SU-DHL-6 (cell line): ENCODE results near the gene RECK.
A peak's percentile ranks its signal among the peaks of the same experiment; 100 is the strongest.

ENCODE experiments used
- H2AFZ ChIP-seq: fragments of 200-600 bp; sonication (generic); 2 replicates; pipeline ENCODE4 v1.6.1; 2014; ENCODE audit warnings: low read depth, mild to moderate bottlenecking, moderate library complexity, mixed read lengths, antibody characterized with exemption, low read length; ENCODE audit not compliant: severe bottlenecking
- H3F3A ChIP-seq: fragments of 200-600 bp; shearing (Covaris generic); 2 replicates; pipeline ENCODE4 v1.6.0; 2016; ENCODE audit warnings: antibody characterized with exemption, mild to moderate bottlenecking; ENCODE audit not compliant: insufficient read depth
- H3K27ac ChIP-seq: fragments of 200-600 bp; sonication (generic); 2 replicates; pipeline ENCODE4 v1.5.1; 2016; ENCODE audit warnings: low read depth, mild to moderate bottlenecking, low read length, moderate library complexity, mixed read lengths
- H3K27me3 ChIP-seq: fragments of 200-600 bp; sonication (generic), shearing (Covaris generic); 2 replicates; pipeline ENCODE4 v1.6.0; 2014; ENCODE audit warnings: mild to moderate bottlenecking, low read length
- H3K36me3 ChIP-seq: fragments of 200-600 bp; sonication (generic); 2 replicates; pipeline ENCODE4 v1.6.1; 2014; ENCODE audit warnings: mild to moderate bottlenecking, low read length, mixed read lengths
- H3K4me2 ChIP-seq: fragments of 300-600, 200-600 bp; shearing (Covaris generic), sonication (generic); 2 replicates; pipeline ENCODE4 v1.6.0; 2014; ENCODE audit warnings: low read length, low read depth, mild to moderate bottlenecking; ENCODE audit not compliant: poor library complexity, severe bottlenecking
- H3K4me3 ChIP-seq: fragments of 200-600 bp; sonication (generic); 2 replicates; pipeline ENCODE4 v1.5.1; 2014; ENCODE audit warnings: antibody characterized with exemption, low read length, mild to moderate bottlenecking, mixed read lengths; ENCODE audit not compliant: insufficient read depth, poor library complexity, severe bottlenecking
- H3K79me2 ChIP-seq: fragments of 200-600 bp; sonication (generic); 2 replicates; pipeline ENCODE4 v1.6.1; 2014; ENCODE audit warnings: mild to moderate bottlenecking, low read length, moderate library complexity; ENCODE audit not compliant: insufficient read depth
- H3K9ac ChIP-seq: fragments of 200-600 bp; sonication (generic); 2 replicates; pipeline ENCODE4 v1.7.0; 2014; ENCODE audit warnings: mild to moderate bottlenecking, low read length
- H3K9me2 ChIP-seq: fragments of 200-600 bp; sonication (generic); replicated peaks from 2 replicates; pipeline ENCODE4 v1.6.1; 2014; ENCODE audit warnings: low read length; ENCODE audit not compliant: insufficient read depth
- H3K9me3 ChIP-seq: fragments of 200-600 bp; sonication (generic); 2 replicates; pipeline ENCODE4 v1.6.1; 2014; ENCODE audit warnings: low read length, mixed read lengths; ENCODE audit not compliant: insufficient read depth
- H4K20me1 ChIP-seq: fragments of 200-600 bp; sonication (generic); 2 replicates; pipeline ENCODE4 v1.6.1; 2014; ENCODE audit warnings: low read depth, mild to moderate bottlenecking, antibody characterized with exemption, low read length, moderate library complexity, mixed read lengths
- EZH2phosphoT487 ChIP-seq: fragments of 200-600 bp; sonication (generic), shearing (Covaris generic); conservative IDR thresholded peaks from 2 replicates; pipeline ENCODE4 v1.6.1; 2018; ENCODE audit warnings: mild to moderate bottlenecking, antibody characterized with exemption, low read length, moderate library complexity, mixed read lengths
- TF ChIP-seq, protein P1 (sequence below): fragments of 200-600 bp; sonication (generic); IDR thresholded peaks from one replicate; pipeline ENCODE4 v1.5.1; 2017; ENCODE audit warnings: antibody characterized with exemption, mild to moderate bottlenecking, low read length, moderate library complexity; ENCODE audit not compliant: insufficient read depth, poor library complexity, severe bottlenecking

RECK gene

GRCh38 chr9:36110434-36110833 is 73.7 kb downstream of the RECK start:
- Histone ChIP-seq H3F3A (no peaks in the 10 kb centered on the region), H2AFZ (no peak overlapping the region), H3K27ac (no peak overlapping the region), H3K9me2 (no peaks in the 10 kb centered on the region), H3K9ac (no peak overlapping the region), H3K27me3 (no peaks in the 10 kb centered on the region), H3K79me2 (no peaks in the 10 kb centered on the region), H3K4me2 (no peak overlapping the region), H3K4me3 (no peak overlapping the region), H3K36me3 (no peaks in the 10 kb centered on the region), H3K9me3 (no peaks in the 10 kb centered on the region), H4K20me1 (no peaks in the 10 kb centered on the region)
- TF ChIP-seq, protein P1, sequence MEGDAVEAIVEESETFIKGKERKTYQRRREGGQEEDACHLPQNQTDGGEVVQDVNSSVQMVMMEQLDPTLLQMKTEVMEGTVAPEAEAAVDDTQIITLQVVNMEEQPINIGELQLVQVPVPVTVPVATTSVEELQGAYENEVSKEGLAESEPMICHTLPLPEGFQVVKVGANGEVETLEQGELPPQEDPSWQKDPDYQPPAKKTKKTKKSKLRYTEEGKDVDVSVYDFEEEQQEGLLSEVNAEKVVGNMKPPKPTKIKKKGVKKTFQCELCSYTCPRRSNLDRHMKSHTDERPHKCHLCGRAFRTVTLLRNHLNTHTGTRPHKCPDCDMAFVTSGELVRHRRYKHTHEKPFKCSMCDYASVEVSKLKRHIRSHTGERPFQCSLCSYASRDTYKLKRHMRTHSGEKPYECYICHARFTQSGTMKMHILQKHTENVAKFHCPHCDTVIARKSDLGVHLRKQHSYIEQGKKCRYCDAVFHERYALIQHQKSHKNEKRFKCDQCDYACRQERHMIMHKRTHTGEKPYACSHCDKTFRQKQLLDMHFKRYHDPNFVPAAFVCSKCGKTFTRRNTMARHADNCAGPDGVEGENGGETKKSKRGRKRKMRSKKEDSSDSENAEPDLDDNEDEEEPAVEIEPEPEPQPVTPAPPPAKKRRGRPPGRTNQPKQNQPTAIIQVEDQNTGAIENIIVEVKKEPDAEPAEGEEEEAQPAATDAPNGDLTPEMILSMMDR, result peak; percentile 22
- no peak for TF ChIP-seq EZH2phosphoT487

DNA sequence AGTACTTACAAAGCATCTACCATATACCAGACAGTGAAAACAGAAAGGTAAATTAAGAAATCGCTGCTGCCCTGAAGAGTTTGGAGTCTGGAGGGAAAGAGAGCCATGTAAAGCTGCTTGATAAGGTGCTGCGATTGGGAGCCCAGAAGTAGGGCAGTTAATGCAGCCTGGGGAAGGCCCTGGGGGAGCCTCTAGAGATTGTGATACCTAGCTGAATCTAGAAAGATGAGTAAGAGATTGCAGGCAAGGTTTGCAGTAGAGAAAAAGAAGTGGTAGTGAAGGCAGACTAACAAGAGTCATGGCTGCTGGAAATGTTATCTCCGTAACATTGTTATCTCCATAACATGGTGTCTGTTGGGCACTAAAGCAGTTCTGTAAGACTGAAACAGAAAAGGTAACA is 75.8 kb downstream of the RECK start:
- H3K9me2 ChIP-seq, result no peaks in the 10 kb centered on the region
- H3K9ac ChIP-seq, result no peak overlapping the region
- no peak overlapping the region for H2AFZ ChIP-seq
- no peak overlapping the region for H3K27ac ChIP-seq
- no peak overlapping the region for H3K4me3 ChIP-seq
- H3K9me3 ChIP-seq, result no peaks in the 10 kb centered on the region
- TF ChIP-seq, protein P1, result no peak
- TF ChIP-seq EZH2phosphoT487, result no peak
- no peaks in the 10 kb centered on the region for H4K20me1 ChIP-seq
- H3K36me3 ChIP-seq, result no peaks in the 10 kb centered on the region
- H3F3A ChIP-seq, result no peaks in the 10 kb centered on the region
- H3K27me3 ChIP-seq, result no peaks in the 10 kb centered on the region
- H3K79me2 ChIP-seq, result no peaks in the 10 kb centered on the region
- H3K4me2 ChIP-seq, result no peak overlapping the region

- H3K27me3 ChIP-seq, result no peaks in the 10 kb centered on the region
- no peaks in the 10 kb centered on the region for H3K9me3 ChIP-seq
- no peak overlapping the region for H3K9ac ChIP-seq
- no peak overlapping the region for H3K4me2 ChIP-seq
- H2AFZ ChIP-seq, result no peak overlapping the region
- H3K4me3 ChIP-seq, result no peak overlapping the region
- TF ChIP-seq, protein P1, result no peak
- no peaks in the 10 kb centered on the region for H4K20me1 ChIP-seq
- no peaks in the 10 kb centered on the region for H3F3A ChIP-seq
- H3K79me2 ChIP-seq, result no peaks in the 10 kb centered on the region
- no peak overlapping the region for H3K27ac ChIP-seq
- no peaks in the 10 kb centered on the region for H3K36me3 ChIP-seq
- H3K9me2 ChIP-seq, result no peaks in the 10 kb centered on the region
Measured at GRCh38 chr9:36113999-36114398, 77.3 kb downstream of the RECK start.

DNA sequence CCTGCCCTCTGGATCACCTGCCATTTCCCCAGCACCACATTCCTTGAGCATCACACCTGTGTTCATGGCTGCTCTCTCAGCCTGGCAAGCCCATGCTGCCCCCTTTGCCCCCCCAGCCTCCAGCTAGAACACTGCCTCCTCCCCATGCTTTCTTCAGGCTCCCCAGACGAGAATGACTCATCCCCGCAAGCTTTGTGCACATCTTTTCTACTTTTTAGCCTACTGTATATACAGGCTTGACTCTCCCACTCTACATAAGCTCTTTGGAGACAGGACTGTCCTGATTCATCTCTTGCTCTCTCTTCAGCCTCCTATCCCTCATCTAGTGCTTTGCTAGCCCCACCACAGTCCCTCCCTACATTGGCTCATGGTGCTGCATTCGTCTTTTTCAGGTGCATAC is 79.9 kb downstream of the RECK start:
- no peak overlapping the region for H3K4me3 ChIP-seq
- no peaks in the 10 kb centered on the region for H3K36me3 ChIP-seq
- H3K27ac ChIP-seq, result no peak overlapping the region
- no peak overlapping the region for H3K4me2 ChIP-seq
- no peaks in the 10 kb centered on the region for H3K79me2 ChIP-seq
- H3K9me3 ChIP-seq, result no peaks in the 10 kb centered on the region
- H3K9ac ChIP-seq, result no peak overlapping the region
- H2AFZ ChIP-seq, result no peak overlapping the region
- TF ChIP-seq, protein P1, result no peak
- TF ChIP-seq EZH2phosphoT487, result no peak
- no peaks in the 10 kb centered on the region for H3F3A ChIP-seq
- no peaks in the 10 kb centered on the region for H4K20me1 ChIP-seq
- no peaks in the 10 kb centered on the region for H3K27me3 ChIP-seq
- no peaks in the 10 kb centered on the region for H3K9me2 ChIP-seq
